D721Med (cell line): ENCODE data around the gene HECW1.
A peak's percentile ranks its signal among the peaks of the same experiment; 100 is the strongest.

Experiments used
- DNase-seq: peaks from one replicate; pipeline ENCODE4 v3.0.0; 2011; ENCODE audit warnings: low spot score; ENCODE audit not compliant: insufficient read length
- FAIRE-seq: peaks from 2 replicates; lab custom pipeline; 2011; peaks lifted over from hg19 to GRCh38; lab: Jason Lieb, UNC
- CTCF ChIP-seq: IDR thresholded peaks from 2 replicates; pipeline ENCODE4 v1.5.1; 2012; ENCODE audit warnings: mild to moderate bottlenecking, control low read depth; ENCODE audit not compliant: insufficient read depth; ENCODE audit errors: missing control alignments

The HECW1 gene

GRCh38 chr7:43470110-43470509, 357.7 kb downstream of the HECW1 start:
- FAIRE-seq (no peak), DNase-seq (no peak)
- TF ChIP-seq CTCF = no peak

- no peak for FAIRE-seq
- TF ChIP-seq CTCF = no peak
- DNase-seq = no peak
Measured at GRCh38 chr7:43475983-43476382, 363.5 kb downstream of the HECW1 start.

GRCh38 chr7:43476896-43477295, 364.4 kb downstream of the HECW1 start:
- no peak for DNase-seq
- no peak for TF ChIP-seq CTCF
- FAIRE-seq = no peak

GRCh38 chr7:43479042-43479441, 366.6 kb downstream of the HECW1 start:
- TF ChIP-seq CTCF = peak; percentile 21
- no peak for FAIRE-seq
- DNase-seq = no peak

GRCh38 chr7:43479543-43479942, 367.1 kb downstream of the HECW1 start:
- FAIRE-seq (no peak), DNase-seq (no peak)
- no peak for TF ChIP-seq CTCF

GRCh38 chr7:43480581-43480980, 368.1 kb downstream of the HECW1 start:
- no peak for TF ChIP-seq CTCF
- FAIRE-seq (no peak), DNase-seq (no peak)

- FAIRE-seq (no peak), DNase-seq (no peak)
- TF ChIP-seq CTCF = no peak
Measured at GRCh38 chr7:43481902-43482678, 369.6 kb downstream of the HECW1 start.
